GM19463 (cell line): ENCODE results near the gene PDZD2.

Experiments
- ATAC-seq: cut with Tn5 transposase; IDR thresholded peaks from one replicate; pipeline ENCODE4 v1.9.1; 2021; ENCODE audit warnings: mild to moderate bottlenecking, moderate library complexity; ENCODE audit not compliant: unreplicated experiment

Gene PDZD2

GRCh38 chr5:31637851-31638250 is 1.1 kb upstream of the PDZD2 start:
- ATAC-seq, result no peak

DNA sequence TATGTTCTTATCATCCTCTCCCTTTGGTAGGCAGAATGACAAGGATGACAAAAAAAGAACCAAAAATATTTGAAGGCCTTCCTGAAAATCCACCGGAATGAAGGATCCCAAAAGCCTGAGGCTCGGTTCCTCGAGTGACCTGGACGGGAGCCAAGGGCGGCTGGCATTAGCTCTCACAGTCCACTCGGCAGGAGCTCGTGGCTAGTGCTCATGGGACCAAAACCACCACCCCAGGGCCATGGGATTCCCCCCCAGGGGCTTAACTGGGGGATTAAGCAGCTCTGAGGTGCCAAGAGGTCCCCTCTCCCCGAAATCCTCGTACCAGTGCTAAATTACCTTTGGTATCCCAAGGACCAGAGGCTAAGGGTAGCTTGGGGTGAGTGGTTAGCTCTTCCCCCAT is 586 bp upstream of the PDZD2 start:
- peak; percentile 14 for ATAC-seq

- ATAC-seq, result no peak
Observed at GRCh38 chr5:31639481-31640411, 815 bp downstream of the PDZD2 start.

DNA sequence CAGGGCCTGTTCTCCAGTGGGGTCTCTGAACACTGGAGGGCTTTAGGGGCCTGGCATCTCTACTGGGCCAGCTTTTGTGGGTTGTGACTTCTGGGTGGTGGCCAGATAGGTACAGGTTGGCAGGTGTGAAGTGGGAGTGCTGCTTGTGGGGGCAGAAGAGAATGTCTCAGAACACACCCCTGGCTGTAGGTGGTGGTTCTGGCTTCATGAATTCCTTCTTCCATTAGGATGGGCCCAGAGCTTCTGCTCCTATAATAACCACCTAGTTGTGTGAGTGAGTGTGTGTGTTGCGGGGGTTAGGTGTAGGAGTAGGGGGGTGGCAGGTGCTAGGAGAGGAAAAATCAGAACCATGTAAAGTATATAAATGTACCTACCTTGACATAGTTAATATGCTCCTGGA is 1.6 kb downstream of the PDZD2 start:
- ATAC-seq, result no peak

GRCh38 chr5:31641059-31641458 is 2.1 kb downstream of the PDZD2 start:
- ATAC-seq, result no peak

- no peak for ATAC-seq
Observed at GRCh38 chr5:31641575-31641974, 2.6 kb downstream of the PDZD2 start.

- no peak for ATAC-seq
Observed at GRCh38 chr5:31645420-31646081, 6.6 kb downstream of the PDZD2 start.

GRCh38 chr5:31648326-31648725 is 9.4 kb downstream of the PDZD2 start:
- no peak for ATAC-seq

- no peak for ATAC-seq
Observed at GRCh38 chr5:31651241-31651640, 12.3 kb downstream of the PDZD2 start.

DNA sequence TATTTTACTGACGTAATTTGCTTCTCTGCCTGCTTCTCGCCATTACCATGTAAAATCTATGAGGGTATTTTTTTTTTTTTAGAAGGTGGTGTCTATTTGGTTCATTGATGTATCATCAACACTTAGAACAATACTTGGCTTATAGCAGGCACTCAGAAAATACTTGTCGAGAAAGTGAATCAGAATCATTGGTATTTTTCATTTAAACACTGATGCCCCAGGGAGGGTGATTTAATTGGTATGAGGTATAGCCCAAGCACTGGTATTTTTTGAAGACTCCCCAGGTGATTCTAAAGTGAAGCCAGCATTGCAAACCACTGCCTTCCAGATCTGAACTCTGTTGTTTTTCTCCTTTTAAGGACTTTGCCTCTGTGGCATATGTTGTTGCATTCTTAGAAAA is 16.6 kb downstream of the PDZD2 start:
- ATAC-seq, result no peak

DNA sequence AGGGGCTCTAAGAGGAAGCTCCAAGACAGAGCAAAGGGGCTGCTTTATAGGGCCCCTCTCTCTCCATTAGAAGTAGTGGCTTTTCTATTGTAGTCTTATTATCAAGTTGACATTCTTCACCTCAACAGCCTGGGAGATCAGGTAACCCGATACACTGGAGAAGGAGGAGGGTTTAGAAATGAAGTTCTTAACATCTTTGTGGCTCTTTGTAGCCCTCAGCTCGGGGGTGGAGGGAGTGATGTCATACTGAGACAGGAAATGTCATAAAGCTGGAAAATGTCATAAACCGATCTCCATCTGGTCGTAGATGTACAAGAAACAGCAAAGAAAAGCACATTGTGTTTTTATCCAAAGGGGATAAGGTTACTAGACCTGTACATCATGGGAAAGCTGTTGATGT is 17.9 kb downstream of the PDZD2 start:
- ATAC-seq, result no peak

DNA sequence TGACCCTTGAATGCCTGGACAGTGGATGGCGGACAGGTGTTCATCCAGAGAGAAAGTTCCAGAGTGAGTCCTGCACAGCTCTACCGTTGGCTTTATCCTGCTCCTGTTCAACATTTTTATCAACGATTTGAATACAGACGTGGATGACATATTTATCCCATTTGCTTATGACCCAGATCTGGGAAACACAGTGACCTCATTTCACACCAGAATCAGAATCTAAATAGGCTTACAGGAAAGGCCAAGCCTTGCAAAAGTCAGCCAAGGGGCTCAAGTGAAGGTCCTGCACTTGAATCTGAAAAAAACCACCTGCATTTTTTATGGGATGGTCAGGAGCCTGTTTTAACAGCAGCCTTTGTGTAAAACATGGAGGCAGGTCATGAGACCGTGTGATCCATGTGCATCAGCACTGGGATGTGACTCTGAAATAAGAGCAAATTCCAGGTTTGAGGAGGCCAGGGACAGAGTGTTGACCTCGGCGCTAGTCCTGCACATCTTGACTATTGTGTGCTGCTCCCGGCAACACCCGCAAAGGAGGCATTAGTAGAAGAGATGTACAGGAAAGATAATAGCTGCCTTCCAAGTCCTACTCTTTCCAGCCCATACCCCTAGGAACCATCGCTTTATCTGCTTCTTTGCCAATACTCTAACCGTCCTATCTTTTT is 18.5 kb downstream of the PDZD2 start:
- no peak for ATAC-seq

- no peak for ATAC-seq
Observed at GRCh38 chr5:31661257-31661656, 22.3 kb downstream of the PDZD2 start.

DNA sequence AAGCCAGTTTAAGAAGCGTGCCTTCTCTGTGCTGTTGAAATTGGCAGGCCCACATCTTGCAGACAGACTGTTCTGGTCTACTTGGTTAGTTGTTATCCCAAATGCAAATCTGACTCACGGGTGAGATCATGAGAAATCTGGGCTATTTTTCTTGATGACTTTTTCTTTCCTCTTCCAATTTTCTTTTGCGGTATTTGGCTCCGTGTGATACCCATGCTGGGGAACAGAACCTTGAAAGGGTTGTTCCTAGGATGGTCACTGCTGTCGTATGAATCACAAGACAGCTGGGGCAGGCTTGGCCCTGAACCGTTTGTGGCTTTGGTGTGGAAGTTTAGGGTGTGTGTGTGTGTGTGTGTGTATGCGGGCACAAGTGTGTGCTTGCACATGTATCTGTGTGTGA is 24.6 kb downstream of the PDZD2 start:
- ATAC-seq, result no peak

GRCh38 chr5:31664566-31664965 is 25.6 kb downstream of the PDZD2 start:
- no peak for ATAC-seq

GRCh38 chr5:31671339-31671741 is 32.4 kb downstream of the PDZD2 start:
- no peak for ATAC-seq

- no peak for ATAC-seq
Observed at GRCh38 chr5:31674371-31674951, 35.5 kb downstream of the PDZD2 start.

- ATAC-seq, result no peak
Observed at GRCh38 chr5:31675472-31675871, 36.5 kb downstream of the PDZD2 start.

DNA sequence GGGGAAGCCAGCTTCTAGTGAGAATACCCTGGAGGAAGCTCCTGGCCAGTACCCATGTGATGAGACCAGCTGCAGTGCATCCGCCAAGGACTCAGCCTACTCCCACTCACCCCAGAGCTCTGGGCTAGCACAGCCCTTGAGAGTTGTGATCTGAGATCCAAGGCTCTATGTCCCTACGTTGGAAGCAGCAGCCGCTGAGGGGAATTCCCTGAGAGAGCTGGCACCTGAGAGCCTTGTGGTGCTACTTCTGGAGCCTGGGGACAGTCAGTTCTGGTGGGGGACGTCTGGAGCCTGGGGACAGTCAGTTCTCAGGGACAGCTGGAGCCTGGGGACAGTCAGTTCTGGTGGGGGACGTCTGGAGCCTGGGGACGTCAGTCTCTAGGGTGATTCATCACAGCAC is 39.2 kb downstream of the PDZD2 start:
- ATAC-seq, result no peak

GRCh38 chr5:31680528-31680927 is 41.6 kb downstream of the PDZD2 start:
- no peak for ATAC-seq

- ATAC-seq, result no peak
Observed at GRCh38 chr5:31682025-31682424, 43.1 kb downstream of the PDZD2 start.
